MM.1S (cell line): ENCODE results near the gene CNOT4.
"Not testable (repeated sequence)": the region's sequence is repeated elsewhere in the genome, so short reads cannot be mapped to it uniquely, and the experiment has no call there.

Experiments used
- EZH2 ChIP-seq: fragments of 300-600 bp; sonication (generic); optimal IDR thresholded peaks from 2 replicates; pipeline ENCODE3; 2017; ENCODE audit warnings: low read depth, mild to moderate bottlenecking, antibody characterized with exemption, low read length, mixed read lengths
- EZH2phosphoT487 ChIP-seq: fragments of 300-600 bp; sonication (generic); IDR thresholded peaks from 2 replicates; pipeline ENCODE4 v1.6.1; 2018; ENCODE audit warnings: antibody characterized with exemption, low read length
- TF ChIP-seq, protein P1 (sequence below): fragments of 300-600 bp; sonication (generic); IDR thresholded peaks from 2 replicates; pipeline ENCODE4 v1.5.1; 2016; ENCODE audit warnings: antibody characterized with exemption, low read length, mixed read lengths

DNA sequence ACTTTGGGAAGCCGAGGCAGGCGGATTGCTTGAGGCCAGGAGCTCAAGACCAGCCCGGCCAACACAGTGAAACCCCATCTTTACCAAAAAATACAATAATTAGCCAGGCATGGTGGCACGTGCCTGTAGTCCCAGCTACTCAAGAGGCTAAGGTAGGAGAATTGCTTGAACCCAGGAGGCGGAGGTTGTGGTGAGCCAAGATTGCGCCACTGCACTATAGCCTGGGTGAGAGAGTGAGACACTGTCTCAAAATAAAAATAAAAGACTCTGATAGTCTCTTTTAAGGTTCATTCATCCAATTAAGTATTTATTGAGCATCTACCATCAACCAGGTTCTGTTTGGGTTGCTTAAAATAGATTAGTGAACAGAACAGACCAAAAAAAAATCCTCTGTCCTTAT is 12.7 kb downstream of the CNOT4 start:
- not testable (repeated sequence) for TF ChIP-seq EZH2phosphoT487, EZH2
- TF ChIP-seq, protein P1, sequence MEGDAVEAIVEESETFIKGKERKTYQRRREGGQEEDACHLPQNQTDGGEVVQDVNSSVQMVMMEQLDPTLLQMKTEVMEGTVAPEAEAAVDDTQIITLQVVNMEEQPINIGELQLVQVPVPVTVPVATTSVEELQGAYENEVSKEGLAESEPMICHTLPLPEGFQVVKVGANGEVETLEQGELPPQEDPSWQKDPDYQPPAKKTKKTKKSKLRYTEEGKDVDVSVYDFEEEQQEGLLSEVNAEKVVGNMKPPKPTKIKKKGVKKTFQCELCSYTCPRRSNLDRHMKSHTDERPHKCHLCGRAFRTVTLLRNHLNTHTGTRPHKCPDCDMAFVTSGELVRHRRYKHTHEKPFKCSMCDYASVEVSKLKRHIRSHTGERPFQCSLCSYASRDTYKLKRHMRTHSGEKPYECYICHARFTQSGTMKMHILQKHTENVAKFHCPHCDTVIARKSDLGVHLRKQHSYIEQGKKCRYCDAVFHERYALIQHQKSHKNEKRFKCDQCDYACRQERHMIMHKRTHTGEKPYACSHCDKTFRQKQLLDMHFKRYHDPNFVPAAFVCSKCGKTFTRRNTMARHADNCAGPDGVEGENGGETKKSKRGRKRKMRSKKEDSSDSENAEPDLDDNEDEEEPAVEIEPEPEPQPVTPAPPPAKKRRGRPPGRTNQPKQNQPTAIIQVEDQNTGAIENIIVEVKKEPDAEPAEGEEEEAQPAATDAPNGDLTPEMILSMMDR = not testable (repeated sequence)
